GM19328 (cell line): ENCODE results near the gene TYW3.
"Not testable (repeated sequence)": the region's sequence is repeated elsewhere in the genome, so short reads cannot be mapped to it uniquely, and the experiment has no call there.

Experiments used
- ATAC-seq: cut with Tn5 transposase; IDR thresholded peaks from one replicate; pipeline ENCODE4 v1.9.1; 2021; ENCODE audit warnings: mild to moderate bottlenecking, moderate library complexity; ENCODE audit not compliant: unreplicated experiment

The TYW3 gene

GRCh38 chr1:74729741-74730478 is 3.0 kb upstream of the TYW3 start:
- ATAC-seq: no peak

GRCh38 chr1:74731399-74732052 is 1.4 kb upstream of the TYW3 start:
- ATAC-seq: no peak

DNA sequence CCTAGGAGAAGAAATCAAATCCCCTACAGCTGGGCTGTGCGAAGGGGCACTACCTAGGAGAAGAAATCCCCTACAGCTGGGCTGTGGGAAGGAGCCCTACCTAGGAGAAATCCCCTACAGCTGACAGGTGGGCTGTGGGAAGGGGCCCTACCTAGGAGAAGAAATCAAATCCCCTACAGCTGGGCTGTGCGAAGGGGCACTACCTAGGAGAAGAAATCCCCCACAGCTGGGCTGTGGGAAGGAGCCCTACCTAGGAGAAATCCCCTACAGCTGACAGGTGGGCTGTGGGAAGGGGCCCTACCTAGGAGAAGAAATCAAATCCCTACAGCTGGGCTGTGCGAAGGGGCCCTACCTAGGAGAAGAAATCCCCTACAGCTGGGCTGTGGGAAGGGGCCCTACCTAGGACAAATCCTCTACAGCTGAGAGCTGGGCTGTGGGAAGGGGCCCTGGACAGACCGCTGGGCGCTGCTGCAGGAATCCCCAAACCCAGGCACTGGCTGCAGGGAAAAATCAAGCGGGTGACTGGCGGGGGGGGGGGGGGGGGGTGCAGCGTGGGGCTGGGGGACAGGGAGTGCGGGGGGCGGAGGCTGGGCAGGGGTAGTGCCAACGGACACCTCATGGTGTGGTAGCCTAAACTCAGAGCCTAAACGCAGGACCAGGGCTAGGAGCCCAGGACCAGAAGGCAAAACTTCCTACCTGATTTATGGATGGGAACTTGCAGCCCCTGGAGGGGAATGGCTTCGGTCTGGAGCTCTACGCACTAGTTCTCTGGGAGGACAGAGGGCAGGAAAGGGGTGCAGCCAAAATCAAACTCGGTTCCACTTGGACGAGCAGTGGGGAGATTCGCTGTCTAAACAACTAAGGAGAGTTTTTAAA is 643 bp upstream of the TYW3 start:
- peak; percentile 12 for ATAC-seq

DNA sequence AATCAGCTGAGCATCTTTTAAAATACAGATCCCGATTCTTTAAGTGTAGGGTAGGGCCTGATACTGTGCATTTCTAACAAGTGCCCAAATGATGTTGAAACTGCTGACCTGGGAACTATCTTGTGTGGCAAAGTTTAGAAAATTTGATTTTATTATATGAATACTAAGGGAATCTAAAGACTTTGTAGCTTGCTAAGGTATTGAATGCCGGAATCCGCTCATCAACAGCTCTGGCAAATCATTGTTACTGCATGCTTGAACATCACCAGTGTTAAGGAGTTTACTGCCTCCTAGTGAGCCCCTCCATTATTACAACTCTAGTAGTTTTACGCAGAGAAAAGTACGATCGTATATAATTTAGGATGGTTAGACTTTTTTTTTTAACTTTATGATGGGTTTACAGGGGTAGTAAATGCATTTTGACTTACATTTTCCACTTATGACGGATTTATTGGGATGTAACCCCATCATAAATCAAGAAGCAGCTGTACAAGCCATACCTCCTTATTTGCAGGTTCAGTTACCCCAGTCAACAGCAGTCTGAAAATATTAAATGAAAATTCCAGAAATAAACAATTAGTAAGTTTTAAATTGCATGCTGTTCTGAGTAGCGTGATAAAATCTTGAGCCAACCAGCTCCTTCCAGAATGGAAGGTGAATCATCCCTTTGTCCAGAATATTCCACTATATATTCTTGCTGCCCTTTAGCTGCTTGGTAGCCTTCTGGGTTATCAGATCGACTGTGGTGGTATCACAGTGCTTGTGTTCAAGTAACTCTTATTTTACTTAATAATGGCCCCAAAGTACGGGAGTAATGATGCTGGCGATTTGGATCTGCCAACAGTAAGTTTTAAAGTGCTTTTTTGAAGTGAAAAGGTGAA is 892 bp downstream of the TYW3 start:
- peak; percentile 50 for ATAC-seq

GRCh38 chr1:74737333-74737732 is 4.4 kb downstream of the TYW3 start:
- ATAC-seq: no peak

GRCh38 chr1:74740307-74740980 is 7.5 kb downstream of the TYW3 start:
- not testable (repeated sequence) for ATAC-seq

GRCh38 chr1:74745247-74745646 is 12.3 kb downstream of the TYW3 start:
- not testable (repeated sequence) for ATAC-seq

GRCh38 chr1:74748960-74749359 is 16.0 kb downstream of the TYW3 start:
- no peak for ATAC-seq

- ATAC-seq: no peak
These were observed 20.2 kb downstream of the TYW3 start for GRCh38 chr1:74753104-74753503.

GRCh38 chr1:74755475-74755874 is 22.5 kb downstream of the TYW3 start:
- no peak for ATAC-seq

- ATAC-seq: not testable (repeated sequence)
These were observed 23.7 kb downstream of the TYW3 start for GRCh38 chr1:74756650-74757049.

GRCh38 chr1:74763807-74764206 is 30.9 kb downstream of the TYW3 start:
- ATAC-seq: no peak

- ATAC-seq: no peak
These were observed 33.6 kb downstream of the TYW3 start for GRCh38 chr1:74766579-74766978.

- no peak for ATAC-seq
These were observed 34.5 kb downstream of the TYW3 start for GRCh38 chr1:74767490-74767889.

- no peak for ATAC-seq
These were observed 39.1 kb downstream of the TYW3 start for GRCh38 chr1:74771913-74772515.

DNA sequence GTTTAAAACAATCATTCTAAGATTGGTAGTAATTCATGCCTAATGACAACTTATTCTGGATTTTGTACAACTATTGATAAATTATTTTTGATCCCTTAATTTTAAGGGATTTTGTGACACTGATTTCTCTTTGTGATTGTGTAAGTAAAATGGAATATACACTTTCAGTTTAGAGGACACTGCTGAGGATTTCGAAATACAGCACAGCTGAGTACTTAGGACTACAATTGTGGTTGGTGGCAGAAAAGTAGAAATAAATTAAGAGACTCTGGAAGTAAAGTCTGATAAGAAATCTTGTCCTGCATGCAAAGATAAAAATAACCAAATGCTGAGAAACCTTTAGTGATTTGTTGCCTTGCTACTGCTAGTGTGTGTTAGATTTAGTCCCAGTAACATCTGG is 40.0 kb downstream of the TYW3 start:
- no peak for ATAC-seq

- ATAC-seq: no peak
These were observed 40.6 kb downstream of the TYW3 start for GRCh38 chr1:74773582-74773981.

- ATAC-seq: no peak
These were observed 42.8 kb downstream of the TYW3 start for GRCh38 chr1:74775735-74776134.

GRCh38 chr1:74777525-74777924 is 44.6 kb downstream of the TYW3 start:
- ATAC-seq: no peak

GRCh38 chr1:74779750-74780149 is 46.8 kb downstream of the TYW3 start:
- no peak for ATAC-seq
